ENCODE data around the gene DCUN1D2.
A peak's percentile ranks its signal among the peaks of the same experiment; 100 is the strongest.

The DCUN1D2 gene

GRCh38 chr13:113491418-113491883 is 940 bp upstream of the DCUN1D2 start:
- intact Hi-C loops (cut with micrococcal nuclease) = loop anchor here (2.0 to 10.0 kb wide), 3 partner anchors 17 to 339 kb away; no protein-coding TSS in a partner anchor
- H3K27me3 Mint-ChIP-seq = no peaks in the 10 kb centered on the region
- peak overlapping the region; percentile 94 for H3K4me3 Mint-ChIP-seq
- peaks cover 65% of the 10 kb centered on the region for H3K4me1 Mint-ChIP-seq (ENCODE audit: low read depth)
- H3K9me3 Mint-ChIP-seq = no peaks in the 10 kb centered on the region
- H3K36me3 Mint-ChIP-seq (ENCODE audit: low read depth) = peaks cover 45% of the 10 kb centered on the region
- peak overlapping the region; percentile 91 for H3K27ac Mint-ChIP-seq

GRCh38 chr13:113489549-113490495 is 689 bp downstream of the DCUN1D2 start:
- Mint-ChIP-seq H3K4me3 (peak overlapping the region; percentile 90), H3K4me1 (ENCODE audit: low read depth) (peaks cover 59% of the 10 kb centered on the region), H3K27me3 (no peaks in the 10 kb centered on the region), H3K36me3 (ENCODE audit: low read depth) (peaks cover 31% of the 10 kb centered on the region), H3K9me3 (no peaks in the 10 kb centered on the region), H3K27ac (peak overlapping the region; percentile 77)
- intact Hi-C loops (cut with micrococcal nuclease) = loop anchor here (2.0 to 10.0 kb wide), 3 partner anchors 15 to 338 kb away; no protein-coding TSS in a partner anchor

- no peaks in the 10 kb centered on the region for H3K27me3 Mint-ChIP-seq
Observed at GRCh38 chr13:113489171-113489548, 1.4 kb downstream of the DCUN1D2 start.

GRCh38 chr13:113488283-113488682 is 2.2 kb downstream of the DCUN1D2 start:
- Mint-ChIP-seq H3K27ac (peak overlapping the region; percentile 49), H3K27me3 (no peaks in the 10 kb centered on the region), H3K36me3 (ENCODE audit: low read depth) (peaks cover 33% of the 10 kb centered on the region), H3K9me3 (no peaks in the 10 kb centered on the region), H3K4me3 (no peak overlapping the region), H3K4me1 (ENCODE audit: low read depth) (peaks cover 49% of the 10 kb centered on the region)
- intact Hi-C loops (cut with micrococcal nuclease) = no loop called here

More at GRCh38 chr13:113489171-113489548, 1.4 kb downstream of the DCUN1D2 start:
- H3K4me3 Mint-ChIP-seq = peak overlapping the region; percentile 90
- intact Hi-C loops (cut with micrococcal nuclease) = no loop called here
- H3K9me3 Mint-ChIP-seq = no peaks in the 10 kb centered on the region
- H3K36me3 Mint-ChIP-seq (ENCODE audit: low read depth) = peaks cover 27% of the 10 kb centered on the region
- H3K27ac Mint-ChIP-seq = peak overlapping the region; percentile 77
- H3K4me1 Mint-ChIP-seq (ENCODE audit: low read depth) = peaks cover 52% of the 10 kb centered on the region

- Mint-ChIP-seq H3K27ac (no peak overlapping the region), H3K4me3 (no peak overlapping the region), H3K9me3 (no peaks in the 10 kb centered on the region), H3K27me3 (no peaks in the 10 kb centered on the region), H3K36me3 (ENCODE audit: low read depth) (peaks cover 41% of the 10 kb centered on the region), H3K4me1 (ENCODE audit: low read depth) (peaks cover 44% of the 10 kb centered on the region)
- intact Hi-C loops (cut with micrococcal nuclease) = no loop called here
Observed at GRCh38 chr13:113486698-113487097, 3.8 kb downstream of the DCUN1D2 start.

- H3K36me3 Mint-ChIP-seq (ENCODE audit: low read depth) = peaks cover 36% of the 10 kb centered on the region
- H3K4me3 Mint-ChIP-seq = no peak overlapping the region
- H3K27ac Mint-ChIP-seq = no peak overlapping the region
- H3K4me1 Mint-ChIP-seq (ENCODE audit: low read depth) = peaks cover 44% of the 10 kb centered on the region
- no peaks in the 10 kb centered on the region for H3K9me3 Mint-ChIP-seq
- intact Hi-C loops (cut with micrococcal nuclease) = no loop called here
- no peaks in the 10 kb centered on the region for H3K27me3 Mint-ChIP-seq
Observed at GRCh38 chr13:113485545-113485944, 5.0 kb downstream of the DCUN1D2 start.

- intact Hi-C loops (cut with micrococcal nuclease) = no loop called here
- no peaks in the 10 kb centered on the region for H3K27me3 Mint-ChIP-seq
- peaks cover 44% of the 10 kb centered on the region for H3K36me3 Mint-ChIP-seq (ENCODE audit: low read depth)
- no peak overlapping the region for H3K27ac Mint-ChIP-seq
- H3K4me3 Mint-ChIP-seq = no peak overlapping the region
- peaks cover 33% of the 10 kb centered on the region for H3K4me1 Mint-ChIP-seq (ENCODE audit: low read depth)
- no peaks in the 10 kb centered on the region for H3K9me3 Mint-ChIP-seq
Observed at GRCh38 chr13:113483504-113484293, 6.8 kb downstream of the DCUN1D2 start.

- intact Hi-C loops (cut with micrococcal nuclease) = no loop called here
- Mint-ChIP-seq H3K4me1 (ENCODE audit: low read depth) (peaks cover 27% of the 10 kb centered on the region), H3K9me3 (no peaks in the 10 kb centered on the region), H3K27me3 (no peaks in the 10 kb centered on the region), H3K4me3 (no peak overlapping the region), H3K36me3 (ENCODE audit: low read depth) (peaks cover 51% of the 10 kb centered on the region), H3K27ac (no peak overlapping the region)
Observed at GRCh38 chr13:113483081-113483480, 7.4 kb downstream of the DCUN1D2 start.

GRCh38 chr13:113479179-113479578 is 11.3 kb downstream of the DCUN1D2 start:
- no peak overlapping the region for H3K4me3 Mint-ChIP-seq
- H3K27ac Mint-ChIP-seq = no peak overlapping the region
- H3K4me1 Mint-ChIP-seq (ENCODE audit: low read depth) = peaks cover 20% of the 10 kb centered on the region
- peaks cover 75% of the 10 kb centered on the region for H3K36me3 Mint-ChIP-seq (ENCODE audit: low read depth)
- intact Hi-C loops (cut with micrococcal nuclease) = no loop called here
- H3K9me3 Mint-ChIP-seq = no peaks in the 10 kb centered on the region
- H3K27me3 Mint-ChIP-seq = no peaks in the 10 kb centered on the region

- Mint-ChIP-seq H3K36me3 (ENCODE audit: low read depth) (peaks cover 75% of the 10 kb centered on the region), H3K9me3 (no peaks in the 10 kb centered on the region), H3K27me3 (no peaks in the 10 kb centered on the region), H3K27ac (no peak overlapping the region), H3K4me3 (no peak overlapping the region), H3K4me1 (ENCODE audit: low read depth) (peaks cover 18% of the 10 kb centered on the region)
- intact Hi-C loops (cut with micrococcal nuclease) = no loop called here
Observed at GRCh38 chr13:113477724-113478123, 12.8 kb downstream of the DCUN1D2 start.

GRCh38 chr13:113476811-113477210 is 13.7 kb downstream of the DCUN1D2 start:
- Mint-ChIP-seq H3K4me1 (ENCODE audit: low read depth) (peaks cover 18% of the 10 kb centered on the region), H3K27me3 (no peaks in the 10 kb centered on the region), H3K27ac (no peak overlapping the region), H3K36me3 (ENCODE audit: low read depth) (peaks cover 81% of the 10 kb centered on the region), H3K9me3 (no peaks in the 10 kb centered on the region), H3K4me3 (no peak overlapping the region)
- intact Hi-C loops (cut with micrococcal nuclease) = no loop called here

GRCh38 chr13:113475911-113476310 is 14.6 kb downstream of the DCUN1D2 start:
- no peaks in the 10 kb centered on the region for H3K27me3 Mint-ChIP-seq
- H3K9me3 Mint-ChIP-seq = no peaks in the 10 kb centered on the region
- intact Hi-C loops (cut with micrococcal nuclease) = loop anchor here (2.0 kb wide), 1 partner anchor 15 kb away; the partner anchor contains the start of gene DCUN1D2
- no peak overlapping the region for H3K4me3 Mint-ChIP-seq
- peaks cover 25% of the 10 kb centered on the region for H3K4me1 Mint-ChIP-seq (ENCODE audit: low read depth)
- peaks cover 90% of the 10 kb centered on the region for H3K36me3 Mint-ChIP-seq (ENCODE audit: low read depth)
- no peak overlapping the region for H3K27ac Mint-ChIP-seq

GRCh38 chr13:113475280-113475679 is 15.2 kb downstream of the DCUN1D2 start:
- peaks cover 31% of the 10 kb centered on the region for H3K4me1 Mint-ChIP-seq (ENCODE audit: low read depth)
- no peaks in the 10 kb centered on the region for H3K9me3 Mint-ChIP-seq
- no peaks in the 10 kb centered on the region for H3K27me3 Mint-ChIP-seq
- H3K36me3 Mint-ChIP-seq (ENCODE audit: low read depth) = peaks cover 94% of the 10 kb centered on the region
- H3K27ac Mint-ChIP-seq = no peak overlapping the region
- H3K4me3 Mint-ChIP-seq = no peak overlapping the region
- intact Hi-C loops (cut with micrococcal nuclease) = loop anchor here (2.0 kb wide), 1 partner anchor 16 kb away; the partner anchor contains the start of gene DCUN1D2

- peaks cover 91% of the 10 kb centered on the region for H3K36me3 Mint-ChIP-seq (ENCODE audit: low read depth)
- H3K4me3 Mint-ChIP-seq = no peak overlapping the region
- H3K4me1 Mint-ChIP-seq (ENCODE audit: low read depth) = peaks cover 38% of the 10 kb centered on the region
- no peaks in the 10 kb centered on the region for H3K27me3 Mint-ChIP-seq
- intact Hi-C loops (cut with micrococcal nuclease) = loop anchor here (2.0 kb wide), 1 partner anchor 17 kb away; the partner anchor contains the start of gene DCUN1D2
- H3K9me3 Mint-ChIP-seq = no peaks in the 10 kb centered on the region
- H3K27ac Mint-ChIP-seq = peak overlapping the region; percentile 45
Observed at GRCh38 chr13:113474179-113474578, 16.3 kb downstream of the DCUN1D2 start.

All from dendritic cell treated with granulocyte-macrophage colony-stimulating factor and Interleukin-4, amounts not matched to agents 40 ng/mL and 50 ng/mL, for 4 days (primary cell).